Tongue (tissue), 2 donors: Measurements from ENCODE around the gene OGDH. TPM values are rescaled to one million over a fixed set of nuclear protein-coding genes. Genes with fewer than 3 reads are reported as not detected.

Source experiments
- DNase-seq: peaks from one replicate; pipeline ENCODE4 v3.0.0-alpha.2; 2015
- total RNA-seq: library from RNA; depleted of rRNA; stranded (reverse); fragments of >200 nt; gene quantifications from one replicate; pipeline ENCODE4 v1.2.3, GENCODE V29; 2014

The OGDH gene
- total RNA-seq, 1 donor from 2014 or later: 198 TPM

- no peak for DNase-seq
Observed at GRCh38 chr7:44618045-44618444, 11.6 kb downstream of the OGDH start.

GRCh38 chr7:44618753-44619152 is 12.3 kb downstream of the OGDH start:
- no peak for DNase-seq

GRCh38 chr7:44621034-44621749 is 14.8 kb downstream of the OGDH start:
- DNase-seq: no peak

GRCh38 chr7:44621750-44622103 is 15.3 kb downstream of the OGDH start:
- no peak for DNase-seq

GRCh38 chr7:44622342-44623151 is 16.1 kb downstream of the OGDH start:
- DNase-seq: no peak

- DNase-seq: no peak
Observed at GRCh38 chr7:44624318-44624717, 17.9 kb downstream of the OGDH start.

- no peak for DNase-seq
Observed at GRCh38 chr7:44625526-44626471, 19.4 kb downstream of the OGDH start.

- no peak for DNase-seq
Observed at GRCh38 chr7:44626620-44627019, 20.2 kb downstream of the OGDH start.

GRCh38 chr7:44629829-44630522 is 23.5 kb downstream of the OGDH start:
- DNase-seq: peak; percentile 69

- DNase-seq: no peak
Observed at GRCh38 chr7:44630792-44631457, 24.5 kb downstream of the OGDH start.

- DNase-seq: peak; percentile 58
Observed at GRCh38 chr7:44631458-44632115, 25.2 kb downstream of the OGDH start.

- DNase-seq: no peak
Observed at GRCh38 chr7:44632196-44632595, 25.8 kb downstream of the OGDH start.

GRCh38 chr7:44633254-44634186 is 27.1 kb downstream of the OGDH start:
- DNase-seq: peak; percentile 52

- DNase-seq: no peak
Observed at GRCh38 chr7:44634187-44634838, 27.9 kb downstream of the OGDH start.

- peak; percentile 74 for DNase-seq
Observed at GRCh38 chr7:44634839-44635591, 28.6 kb downstream of the OGDH start.

GRCh38 chr7:44636041-44636584 is 29.7 kb downstream of the OGDH start:
- no peak for DNase-seq

GRCh38 chr7:44636926-44637325 is 30.5 kb downstream of the OGDH start:
- DNase-seq: no peak
